ENCODE results near the gene ARL6IP4.
"Not testable (repeated sequence)": the region's sequence is repeated elsewhere in the genome, so short reads cannot be mapped to it uniquely, and the experiment has no call there.

Gene ARL6IP4

DNA sequence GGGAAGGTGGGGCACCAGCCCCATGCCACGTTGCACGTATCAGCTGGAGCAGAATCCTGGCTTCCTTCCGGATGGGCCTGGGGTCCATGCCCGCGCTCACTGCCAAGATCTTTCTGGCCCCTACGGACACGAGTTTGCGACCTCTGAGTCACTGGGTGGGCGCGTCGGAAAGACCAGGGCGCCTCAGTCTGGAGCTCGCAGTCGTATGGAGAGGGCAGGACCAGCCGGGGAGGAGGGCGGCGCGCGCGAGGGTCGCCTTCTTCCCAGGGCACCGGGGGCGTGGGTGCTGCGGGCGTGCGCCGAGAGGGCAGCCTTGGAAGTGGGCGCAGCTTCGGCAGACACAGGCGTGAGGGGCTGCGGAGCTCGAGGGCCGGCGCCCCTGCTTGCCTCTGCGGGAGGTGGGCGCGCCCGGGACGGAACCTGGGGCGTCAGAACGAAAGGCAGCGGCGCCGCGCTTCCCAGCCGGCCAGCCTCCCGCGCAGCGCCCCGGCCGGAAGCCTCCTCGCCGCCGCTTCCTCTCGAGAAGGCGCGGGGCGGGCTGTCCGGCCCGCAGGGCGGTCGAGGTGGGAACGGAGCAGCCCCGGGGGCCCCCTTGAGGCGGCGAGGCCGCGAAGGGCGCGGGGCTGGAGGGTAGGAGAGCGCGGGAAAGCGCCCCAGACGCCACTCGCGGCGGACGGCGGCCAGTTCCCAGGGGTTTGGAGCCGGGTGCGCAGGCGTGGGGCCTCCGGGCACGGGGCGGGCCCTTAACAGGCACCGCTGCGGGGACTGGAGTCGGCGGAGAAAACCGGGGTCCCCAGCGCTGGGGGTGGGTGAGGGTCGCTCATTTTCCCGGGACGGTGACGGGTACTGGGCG, at the start of gene ARL6IP4:
TSS of gene ARL6IP4 (plus strand) at position 499 of the 853 bp plus-strand sequence. CDS start 459 bp downstream, outside the sequence.
- no peak for DNase-seq (ENCODE audit: low read depth)

GRCh38 chr12:122932207-122932606, 48.3 kb upstream of the ARL6IP4 start:
- no peak for DNase-seq (ENCODE audit: low read depth)

DNA sequence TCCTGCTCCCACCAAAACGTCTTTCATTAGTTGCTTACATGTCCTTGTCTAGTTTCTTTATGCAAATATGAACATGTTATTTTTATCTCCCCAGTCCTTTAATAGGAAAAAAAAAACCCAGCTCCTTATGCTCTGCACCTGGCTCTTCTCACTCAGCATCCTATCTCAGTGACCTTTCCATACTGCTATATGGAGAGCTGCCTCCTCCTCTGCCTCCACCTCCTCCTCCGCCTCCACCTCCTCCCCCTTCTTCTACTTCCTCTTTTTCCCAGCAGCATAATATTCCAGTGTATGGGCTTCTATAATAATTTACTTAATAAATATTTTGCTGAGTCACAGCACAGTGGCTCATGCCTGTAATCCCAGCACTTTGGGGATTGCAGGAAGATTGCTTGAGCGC, 45.8 kb upstream of the ARL6IP4 start:
- no peak for DNase-seq (ENCODE audit: low read depth)

- DNase-seq (ENCODE audit: low read depth) = no peak
Observed at GRCh38 chr12:122935318-122935717, 45.2 kb upstream of the ARL6IP4 start.

DNA sequence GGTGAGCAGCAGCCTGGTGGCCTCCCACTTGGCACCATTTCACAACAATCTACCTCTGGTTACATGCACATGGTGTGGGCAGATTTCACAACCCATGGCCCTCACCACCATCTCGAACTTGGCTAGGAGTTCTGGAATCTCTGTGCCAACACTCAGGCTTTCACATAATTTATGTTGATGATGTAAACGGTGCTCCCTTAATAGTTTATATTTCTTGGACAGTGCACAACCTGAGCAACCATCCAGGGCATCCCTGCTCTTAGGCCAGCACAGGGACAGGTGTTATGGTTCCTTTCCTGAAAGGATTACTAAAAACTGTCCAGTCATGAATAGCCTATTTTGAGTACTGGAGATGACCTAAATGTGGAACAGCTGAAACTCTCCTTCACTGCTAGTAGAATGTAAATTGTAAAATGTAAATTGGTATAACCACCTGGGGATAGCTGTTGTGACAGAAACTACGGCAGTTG, 42.8 kb upstream of the ARL6IP4 start:
- no peak for DNase-seq (ENCODE audit: low read depth)

GRCh38 chr12:122939125-122939524, 41.4 kb upstream of the ARL6IP4 start:
- DNase-seq (ENCODE audit: low read depth) = no peak

- not testable (repeated sequence) for DNase-seq (ENCODE audit: low read depth)
Observed at GRCh38 chr12:122941351-122941750, 39.1 kb upstream of the ARL6IP4 start.

- no peak for DNase-seq (ENCODE audit: low read depth)
Observed at GRCh38 chr12:122942637-122943036, 37.8 kb upstream of the ARL6IP4 start.

DNA sequence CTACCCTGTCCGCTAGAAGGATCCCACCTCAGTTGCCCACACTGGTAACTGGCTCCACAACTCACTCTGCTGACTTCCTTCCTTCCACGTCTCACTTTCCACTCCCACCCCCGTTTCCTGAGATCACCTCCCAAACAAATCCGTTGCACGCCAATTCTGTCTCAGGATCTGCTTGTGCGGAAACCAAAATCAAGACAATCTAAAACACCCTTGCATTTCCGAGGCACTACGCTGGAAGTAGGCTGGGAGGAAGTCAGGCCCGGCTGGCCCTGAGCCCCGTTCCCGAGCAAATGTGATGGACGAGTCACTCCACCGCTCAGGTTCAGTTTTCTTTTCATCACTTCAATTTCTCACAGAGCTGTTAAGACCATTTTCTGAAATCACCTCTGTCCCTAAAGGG, 37.3 kb upstream of the ARL6IP4 start:
- no peak for DNase-seq (ENCODE audit: low read depth)

GRCh38 chr12:122944605-122945592, 35.6 kb upstream of the ARL6IP4 start:
- DNase-seq (ENCODE audit: low read depth) = no peak

DNA sequence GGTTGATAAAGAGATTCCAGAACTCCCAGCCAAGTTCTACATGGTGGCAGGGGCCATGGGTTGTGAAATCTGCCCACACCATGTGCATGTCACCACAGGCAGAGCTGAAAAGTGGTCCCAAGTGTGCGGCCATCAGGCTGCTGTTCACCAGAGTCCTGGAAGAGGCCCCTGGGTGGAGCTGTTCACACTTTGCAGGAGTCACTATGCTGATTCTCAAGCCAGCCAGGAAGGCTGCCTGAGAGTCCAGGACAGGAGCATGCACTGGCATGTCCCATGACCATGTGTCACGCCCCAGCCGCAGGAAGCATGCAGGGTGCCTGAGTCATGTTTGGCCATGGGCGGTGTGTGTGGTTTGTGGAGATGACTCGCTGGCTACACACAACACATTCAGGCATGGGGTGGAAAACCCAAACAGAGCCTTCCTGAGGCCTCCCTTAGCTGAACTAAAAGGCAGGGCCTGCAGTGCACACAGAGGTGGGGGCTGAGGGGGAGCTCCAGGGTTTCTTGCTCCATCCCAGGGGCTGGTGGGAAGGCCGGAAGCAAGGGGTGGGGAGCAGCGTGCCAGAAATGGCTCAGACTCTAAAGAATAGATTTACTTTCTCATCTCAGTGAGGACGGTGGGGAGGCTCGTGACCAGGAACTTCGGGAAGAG, 33.7 kb upstream of the ARL6IP4 start:
- DNase-seq (ENCODE audit: low read depth) = peak; percentile 100

DNA sequence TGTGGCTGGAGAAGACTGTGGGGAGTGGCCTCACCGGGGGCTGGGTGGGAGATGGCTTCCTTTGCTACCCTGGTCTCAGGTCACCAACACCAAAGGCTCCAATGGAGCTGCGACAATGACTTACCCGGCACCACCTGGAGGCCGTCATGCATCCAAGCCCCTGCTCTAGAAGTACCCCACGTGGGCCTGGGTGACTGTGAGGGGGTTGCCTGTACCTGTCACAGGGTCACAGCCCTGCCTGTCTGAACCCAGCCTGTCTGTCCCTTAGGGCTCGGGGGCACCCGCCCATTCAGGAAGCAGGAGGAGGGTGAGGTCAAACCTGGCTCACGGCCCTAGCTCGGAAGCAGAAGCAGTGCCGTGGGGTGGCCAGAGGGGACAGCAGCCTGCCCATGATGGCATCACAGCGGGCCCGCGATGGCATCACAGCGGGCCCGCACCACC, 33.1 kb upstream of the ARL6IP4 start:
- no peak for DNase-seq (ENCODE audit: low read depth)

DNA sequence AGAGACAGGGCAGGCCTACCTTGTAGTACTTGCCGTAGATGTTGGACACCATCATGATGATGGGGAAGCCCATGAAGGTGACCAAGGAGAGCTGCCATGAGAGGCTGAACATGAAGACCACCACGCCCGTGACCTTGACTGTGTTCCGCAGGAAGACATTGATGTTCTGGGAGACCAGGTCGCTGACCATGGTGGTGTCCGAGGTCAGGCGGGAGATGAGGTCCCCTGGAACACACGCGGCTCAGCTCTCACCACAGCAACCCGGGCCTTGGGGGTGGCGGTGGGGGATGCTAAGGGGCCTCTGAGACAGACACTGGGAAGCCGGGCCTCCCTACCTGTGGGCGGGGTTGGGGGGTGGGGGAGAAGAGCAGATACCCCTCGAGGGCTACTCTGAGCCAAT, 31.9 kb upstream of the ARL6IP4 start:
- no peak for DNase-seq (ENCODE audit: low read depth)

- DNase-seq (ENCODE audit: low read depth) = no peak
Observed at GRCh38 chr12:122949405-122949804, 31.1 kb upstream of the ARL6IP4 start.

GRCh38 chr12:122949816-122950675, 30.4 kb upstream of the ARL6IP4 start:
- no peak for DNase-seq (ENCODE audit: low read depth)

GRCh38 chr12:122951406-122951805, 29.1 kb upstream of the ARL6IP4 start:
- DNase-seq (ENCODE audit: low read depth) = peak; percentile 63

GRCh38 chr12:122951979-122952892, 28.2 kb upstream of the ARL6IP4 start:
- peak; percentile 54 for DNase-seq (ENCODE audit: low read depth)

DNA sequence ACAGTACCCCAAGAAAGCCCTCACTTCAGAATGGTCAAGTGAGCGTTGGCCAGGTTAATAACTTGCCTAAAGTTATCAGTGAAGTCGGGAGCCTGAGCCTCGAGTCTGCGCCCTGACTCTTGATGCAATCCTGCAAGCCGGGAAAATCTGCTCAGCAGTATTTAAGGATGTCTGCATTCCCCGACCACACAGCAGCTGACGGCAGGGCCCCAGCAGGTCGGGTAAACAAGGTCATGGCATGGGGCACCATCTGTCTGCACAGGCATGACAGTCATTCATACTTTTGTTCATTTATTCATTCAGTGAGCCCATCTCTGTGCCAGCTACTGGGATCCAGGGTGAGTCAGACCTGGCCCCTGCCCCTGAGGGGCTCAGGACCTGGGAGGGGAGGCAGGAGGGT, 25.3 kb upstream of the ARL6IP4 start:
- DNase-seq (ENCODE audit: low read depth) = no peak

DNA sequence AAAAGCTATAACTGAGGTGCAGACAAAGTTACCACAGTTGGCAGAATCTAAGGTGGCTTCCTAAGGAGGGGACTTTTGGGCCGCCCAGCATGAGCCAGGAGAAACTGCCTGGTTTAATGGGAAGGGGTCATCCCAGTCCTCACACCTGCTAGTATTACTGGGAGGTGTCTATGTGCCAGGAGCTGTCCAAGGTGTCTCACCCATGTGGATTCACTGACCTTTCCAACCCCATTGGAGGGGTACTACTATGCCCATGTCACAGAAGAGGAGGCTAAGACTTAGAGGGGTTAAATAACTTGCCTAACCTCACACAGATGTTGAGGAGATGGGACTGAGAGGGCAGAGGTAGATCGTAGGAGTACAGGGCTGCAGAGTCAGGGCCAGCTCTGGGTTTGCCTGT, 24.4 kb upstream of the ARL6IP4 start:
- no peak for DNase-seq (ENCODE audit: low read depth)
